Natural killer cell (primary cell): Measurements from ENCODE around the gene GPR142. TPM values are rescaled to one million over a fixed set of nuclear protein-coding genes. Genes with fewer than 3 reads are reported as not detected.

Source experiments
- ATAC-seq, 3 donors: fragments of 150-1000 bp in 2 of 3; fragments of 200-7000 bp in 1 of 3; cut with Tn5 transposase; 1 replicate in 1 of 3; 2 replicates in 2 of 3; pipeline ENCODE4 v1.10.0; 2021; ENCODE audit warnings: mild to moderate bottlenecking in 2 of 3, moderate library complexity in 2 of 3
- DNase-seq, 2 donors: peaks; one replicate each; pipeline versions ENCODE4 v3.0.0 to v3.0.0-alpha.2; 2013 to 2021; ENCODE audit warnings: mixed read lengths in 1 of 2
- H3K27ac ChIP-seq: one replicate; pipeline ENCODE4 v1.5.1; 2013; ENCODE audit warnings: mild to moderate bottlenecking, low read length
- H3K27me3 ChIP-seq: one replicate; pipeline ENCODE4 v1.6.1; 2013; ENCODE audit warnings: low read length; ENCODE audit not compliant: control insufficient read depth, insufficient read depth
- H3K36me3 ChIP-seq: one replicate; pipeline ENCODE4 v1.6.1; 2013; ENCODE audit warnings: low read length; ENCODE audit not compliant: control insufficient read depth, insufficient read depth
- H3K4me1 ChIP-seq: one replicate; pipeline ENCODE4 v1.6.1; 2013; ENCODE audit warnings: low read length; ENCODE audit not compliant: control insufficient read depth, insufficient read depth
- H3K4me3 ChIP-seq: one replicate; pipeline ENCODE4 v1.5.1; 2013; ENCODE audit warnings: low read length
- H3K9me3 ChIP-seq: one replicate; pipeline ENCODE4 v1.6.1; 2013; ENCODE audit warnings: low read length; ENCODE audit not compliant: control insufficient read depth, insufficient read depth
- H3K27ac Mint-ChIP-seq, 2 donors: one replicate each; pipeline ENCODE4 v1.8.0; 2022; ENCODE audit warnings: mild to moderate bottlenecking in 2 of 2, mixed read lengths in 2 of 2, moderate library complexity in 1 of 2
- H3K27me3 Mint-ChIP-seq, 2 donors: one replicate each; pipeline ENCODE4 v1.8.0; 2022; ENCODE audit warnings: low read depth in 2 of 2, mixed read lengths in 2 of 2
- H3K36me3 Mint-ChIP-seq: one replicate; pipeline ENCODE4 v1.8.0; 2022; ENCODE audit warnings: mixed read lengths
- H3K4me1 Mint-ChIP-seq, 2 donors: one replicate each; pipeline ENCODE4 v1.8.0; 2022; ENCODE audit warnings: mixed read lengths in 2 of 2
- H3K4me3 Mint-ChIP-seq: one replicate; pipeline ENCODE4 v1.8.0; 2022; ENCODE audit warnings: mild to moderate bottlenecking, moderate library complexity, mixed read lengths
- H3K9me3 Mint-ChIP-seq, 2 donors: one replicate each; pipeline ENCODE4 v1.8.0; 2022; ENCODE audit warnings: mixed read lengths in 2 of 2
- CTCF ChIP-seq: fragments of 200-600 bp; IDR thresholded peaks from one replicate; pipeline ENCODE4 v1.8.0; 2022; ENCODE audit warnings: antibody characterized with exemption
- WGBS: methylation state at CpG from one replicate; pipeline ENCODE4 v1.1.7; 2013; ENCODE audit warnings: missing lambda C conversion rate; ENCODE audit not compliant: insufficient coverage; 5-methylcytosine and 5-hydroxymethylcytosine counted together
- intact Hi-C: fragments of 100-400 bp; cut with micrococcal nuclease; formaldehyde crosslinking; loops from one replicate; pipeline ENCODE4 v1.14.2; 2022
- total RNA-seq, 4 donors: library from RNA; stranded (reverse); fragments of 120-200 nt in 1 of 4; gene quantifications; one replicate each; pipeline versions ENCODE4 v1.2.3 to v1.2.4, GENCODE V29; 2013 to 2022

GPR142 gene
- total RNA-seq, 3 donors from 2014 or later (not counting 1 experiment from before 2014, with no cell fraction given), result not detected

- H3K4me1 ChIP-seq, result no peaks in the 10 kb centered on the region
- peaks cover 0 to 4% of the 10 kb centered on the region in 2 donors for H3K27me3 Mint-ChIP-seq
- no peaks in the 10 kb centered on the region for H3K36me3 ChIP-seq
- no peak overlapping the region for H3K4me3 Mint-ChIP-seq
- H3K4me3 ChIP-seq, result no peak overlapping the region
- 69% methylated on average over 7 of the region's 7 CpGs for WGBS
- no peaks in the 10 kb centered on the region for H3K9me3 ChIP-seq
- no peak for ATAC-seq
- H3K4me1 Mint-ChIP-seq, result no peaks in the 10 kb centered on the region
- no peaks in the 10 kb centered on the region for H3K27me3 ChIP-seq
- no peak for TF ChIP-seq CTCF
- H3K27ac Mint-ChIP-seq, result no peak overlapping the region
- H3K36me3 Mint-ChIP-seq, result no peaks in the 10 kb centered on the region
- H3K27ac ChIP-seq, result no peak overlapping the region
- DNase-seq, result no peak
- intact Hi-C loops, result no loop called here
- H3K9me3 Mint-ChIP-seq, result no peaks in the 10 kb centered on the region
Measured at GRCh38 chr17:74336307-74336706, 31.0 kb upstream of the GPR142 start.

- DNase-seq, result no peak
- intact Hi-C loops, result no loop called here
- peaks cover 0 to 4% of the 10 kb centered on the region in 2 donors for H3K27me3 Mint-ChIP-seq
- no peaks in the 10 kb centered on the region for H3K27me3 ChIP-seq
- H3K36me3 ChIP-seq, result no peaks in the 10 kb centered on the region
- no peak overlapping the region for H3K4me3 Mint-ChIP-seq
- H3K9me3 Mint-ChIP-seq, result no peaks in the 10 kb centered on the region
- no peak overlapping the region for H3K27ac ChIP-seq
- no peak overlapping the region for H3K27ac Mint-ChIP-seq
- ATAC-seq, result no peak
- 93% methylated on average over 12 of the region's 12 CpGs for WGBS
- H3K9me3 ChIP-seq, result no peaks in the 10 kb centered on the region
- H3K4me1 ChIP-seq, result no peaks in the 10 kb centered on the region
- no peaks in the 10 kb centered on the region for H3K36me3 Mint-ChIP-seq
- no peak for TF ChIP-seq CTCF
- H3K4me3 ChIP-seq, result no peak overlapping the region
- H3K4me1 Mint-ChIP-seq, result no peaks in the 10 kb centered on the region
Measured at GRCh38 chr17:74337834-74338500, 29.3 kb upstream of the GPR142 start.

- Histone ChIP-seq H3K27ac (no peak overlapping the region), H3K9me3 (no peaks in the 10 kb centered on the region), H3K4me1 (no peaks in the 10 kb centered on the region), H3K36me3 (no peaks in the 10 kb centered on the region), H3K4me3 (no peak overlapping the region), H3K27me3 (no peaks in the 10 kb centered on the region)
- no peak for TF ChIP-seq CTCF
- Mint-ChIP-seq H3K27ac (no peak overlapping the region), H3K4me1 (no peaks in the 10 kb centered on the region), H3K36me3 (no peaks in the 10 kb centered on the region), H3K4me3 (no peak overlapping the region), H3K27me3 (peaks cover 0 to 4% of the 10 kb centered on the region in 2 donors), H3K9me3 (no peaks in the 10 kb centered on the region)
- intact Hi-C loops, result no loop called here
- 83% methylated on average over 19 of the region's 19 CpGs for WGBS
- DNase-seq (no peak), ATAC-seq (no peak)
Measured at GRCh38 chr17:74339537-74340195, 27.6 kb upstream of the GPR142 start.
